ENCODE measurements around the gene MAST4.
A peak's percentile ranks its signal among the peaks of the same experiment; 100 is the strongest.
"Not testable (repeated sequence)": the region's sequence is repeated elsewhere in the genome, so short reads cannot be mapped to it uniquely, and the experiment has no call there.

The MAST4 gene

GRCh38 chr5:67127347-67127895, 531.2 kb downstream of the MAST4 start:
- DNase-seq (ENCODE audit: low spot score), result not testable (repeated sequence)

- DNase-seq (ENCODE audit: low spot score), result no peak
Observed at GRCh38 chr5:67129768-67130167, 533.6 kb downstream of the MAST4 start.

GRCh38 chr5:67133217-67133616, 537.0 kb downstream of the MAST4 start:
- DNase-seq (ENCODE audit: low spot score), result no peak

GRCh38 chr5:67133776-67134175, 537.6 kb downstream of the MAST4 start:
- DNase-seq (ENCODE audit: low spot score), result no peak

- no peak for DNase-seq (ENCODE audit: low spot score)
Observed at GRCh38 chr5:67135381-67135984, 539.3 kb downstream of the MAST4 start.

- DNase-seq (ENCODE audit: low spot score), result no peak
Observed at GRCh38 chr5:67139030-67139429, 542.8 kb downstream of the MAST4 start.

- no peak for DNase-seq (ENCODE audit: low spot score)
Observed at GRCh38 chr5:67140413-67140812, 544.2 kb downstream of the MAST4 start.

- DNase-seq (ENCODE audit: low spot score), result no peak
Observed at GRCh38 chr5:67141644-67142043, 545.5 kb downstream of the MAST4 start.

GRCh38 chr5:67142816-67143215, 546.6 kb downstream of the MAST4 start:
- no peak for DNase-seq (ENCODE audit: low spot score)

GRCh38 chr5:67143549-67143948, 547.4 kb downstream of the MAST4 start:
- no peak for DNase-seq (ENCODE audit: low spot score)

GRCh38 chr5:67144183-67144639, 548.0 kb downstream of the MAST4 start:
- DNase-seq (ENCODE audit: low spot score), result no peak

GRCh38 chr5:67146574-67146973, 550.4 kb downstream of the MAST4 start:
- no peak for DNase-seq (ENCODE audit: low spot score)

- DNase-seq (ENCODE audit: low spot score), result no peak
Observed at GRCh38 chr5:67146981-67147380, 550.8 kb downstream of the MAST4 start.

- no peak for DNase-seq (ENCODE audit: low spot score)
Observed at GRCh38 chr5:67147760-67148159, 551.6 kb downstream of the MAST4 start.

- DNase-seq (ENCODE audit: low spot score), result no peak
Observed at GRCh38 chr5:67149057-67149950, 553.1 kb downstream of the MAST4 start.

- peak; percentile 44 for DNase-seq (ENCODE audit: low spot score)
Observed at GRCh38 chr5:67149951-67150523, 553.8 kb downstream of the MAST4 start.

- no peak for DNase-seq (ENCODE audit: low spot score)
Observed at GRCh38 chr5:67152400-67152799, 556.2 kb downstream of the MAST4 start.

- DNase-seq (ENCODE audit: low spot score), result no peak
Observed at GRCh38 chr5:67153292-67153691, 557.1 kb downstream of the MAST4 start.

- no peak for DNase-seq (ENCODE audit: low spot score)
Observed at GRCh38 chr5:67154556-67155206, 558.5 kb downstream of the MAST4 start.

- DNase-seq (ENCODE audit: low spot score), result peak; percentile 48
Observed at GRCh38 chr5:67156976-67157583, 560.9 kb downstream of the MAST4 start.

- no peak for DNase-seq (ENCODE audit: low spot score)
Observed at GRCh38 chr5:67160272-67160671, 564.1 kb downstream of the MAST4 start.

GRCh38 chr5:67160985-67161384, 564.8 kb downstream of the MAST4 start:
- no peak for DNase-seq (ENCODE audit: low spot score)

Measured in Ammon's horn (tissue), 1 donor.